ENCODE data around the gene SLC51A.
"Not testable (repeated sequence)": the region's sequence is repeated elsewhere in the genome, so short reads cannot be mapped to it uniquely, and the experiment has no call there.

The SLC51A gene

GRCh38 chr3:196202516-196202970, 13.8 kb upstream of the SLC51A start:
- Histone ChIP-seq H3K4me1 (peaks cover 0 to 5% (median 0%) of the 10 kb centered on the region in 4 donors), H3K27me3 (peaks cover 0 to 41% of the 10 kb centered on the region in 2 donors), H3K27ac (no peak overlapping the region), H3K36me3 (no peaks in the 10 kb centered on the region), H3K4me3 (no peak overlapping the region), H3K9me3 (no peaks in the 10 kb centered on the region)
- peak in 1 of 2 donors; percentile 51 for DNase-seq
- no peak for TF ChIP-seq CTCF (IDR thresholded peaks at IDR 0.05)
- intact Hi-C loops (cut with DNase I; ENCODE audit: low total_unique reads): no loop called here

- H3K27me3 ChIP-seq: peaks cover 0 to 53% of the 10 kb centered on the region in 2 donors
- TF ChIP-seq CTCF (IDR thresholded peaks at IDR 0.05): no peak
- H3K4me1 ChIP-seq: peaks cover 0 to 9% (median 3%) of the 10 kb centered on the region in 4 donors
- no peaks in the 10 kb centered on the region for H3K9me3 ChIP-seq
- H3K27ac ChIP-seq: no peak overlapping the region
- no peak for DNase-seq
- H3K4me3 ChIP-seq: no peak overlapping the region
- intact Hi-C loops (cut with DNase I; ENCODE audit: low total_unique reads): no loop called here
- no peaks in the 10 kb centered on the region for H3K36me3 ChIP-seq
Measured at GRCh38 chr3:196203846-196204245, 12.5 kb upstream of the SLC51A start.

DNA sequence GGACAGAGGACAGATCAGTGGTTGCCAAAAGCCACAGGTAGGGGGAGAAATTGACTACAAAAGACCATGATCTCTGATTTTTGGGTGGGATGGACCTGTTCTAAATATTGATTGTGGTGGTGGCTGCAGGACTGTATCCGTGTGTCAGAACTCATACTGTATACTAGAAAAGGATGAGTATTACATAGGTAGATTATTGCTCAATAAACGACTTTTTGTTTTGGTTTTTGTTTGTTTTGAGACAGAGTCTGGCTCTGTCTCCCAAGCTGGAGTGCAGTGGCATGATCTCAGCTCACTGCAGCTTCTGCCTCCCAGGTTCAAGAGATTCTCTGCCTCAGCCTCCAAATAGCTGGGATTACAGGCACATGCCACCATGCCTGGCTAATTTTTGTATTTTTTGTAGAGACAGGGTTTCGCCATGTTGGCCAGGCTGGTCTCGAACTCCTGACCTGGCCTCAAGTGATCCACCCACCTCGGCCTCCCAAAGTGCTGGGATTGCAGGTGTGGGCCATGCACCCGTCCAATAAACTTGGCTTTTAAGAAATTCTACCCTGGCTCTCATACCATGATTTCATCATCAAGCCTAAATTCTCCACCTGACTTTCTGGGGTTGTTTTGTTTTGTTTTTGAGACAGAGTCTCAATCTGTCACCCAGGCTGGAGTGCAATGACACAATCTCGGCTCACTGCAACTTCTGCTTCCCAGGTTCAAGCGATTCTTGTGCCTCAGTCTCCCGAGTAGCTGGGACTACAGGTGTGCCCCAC, 10.7 kb upstream of the SLC51A start:
- H3K9me3 ChIP-seq; H3K4me1 ChIP-seq; intact Hi-C loops (cut with DNase I; ENCODE audit: low total_unique reads); H3K27ac ChIP-seq; H3K36me3 ChIP-seq; DNase-seq; H3K4me3 ChIP-seq: not testable (repeated sequence)
- peaks cover 0 to 63% of the 10 kb centered on the region in 2 donors for H3K27me3 ChIP-seq

DNA sequence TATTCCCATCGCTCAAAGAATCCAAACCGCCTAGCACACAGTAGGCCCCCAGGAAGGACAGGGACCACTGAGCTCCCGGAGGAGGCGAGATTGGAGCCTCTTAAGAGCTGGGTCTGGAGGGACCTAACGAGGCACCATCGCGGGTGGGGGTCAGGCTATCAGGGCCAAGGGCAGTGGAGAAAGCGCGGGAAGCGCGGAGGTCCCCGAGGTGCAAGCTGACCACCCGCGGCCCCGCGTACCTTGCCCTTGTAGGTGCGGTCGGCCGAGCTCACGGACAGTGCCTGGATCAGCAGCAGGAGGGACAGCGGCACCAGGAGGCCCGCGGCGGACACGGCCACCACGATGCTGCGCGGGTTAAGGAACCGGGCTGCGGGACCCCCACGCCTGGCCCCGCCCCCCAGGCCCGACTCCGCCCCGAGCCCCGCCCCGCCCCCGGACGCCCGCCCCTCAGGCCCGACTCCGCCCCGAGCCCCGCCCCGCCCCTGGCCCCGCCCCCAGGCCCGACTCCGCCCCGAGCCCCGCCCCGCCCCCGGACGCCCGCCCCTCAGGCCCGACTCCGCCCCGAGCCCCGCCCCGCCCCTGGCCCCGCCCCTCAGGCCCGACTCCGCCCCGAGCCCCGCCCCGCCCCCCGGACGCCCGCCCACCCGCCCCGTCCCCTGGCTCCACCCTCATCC, 9.0 kb upstream of the SLC51A start:
- peaks cover 0 to 9% (median 3%) of the 10 kb centered on the region in 4 donors for H3K4me1 ChIP-seq
- intact Hi-C loops (cut with DNase I; ENCODE audit: low total_unique reads): no loop called here
- TF ChIP-seq CTCF (IDR thresholded peaks at IDR 0.05): no peak
- no peak overlapping the region for H3K4me3 ChIP-seq
- H3K9me3 ChIP-seq: no peaks in the 10 kb centered on the region
- no peaks in the 10 kb centered on the region for H3K36me3 ChIP-seq
- peaks cover 0 to 62% of the 10 kb centered on the region in 2 donors for H3K27me3 ChIP-seq
- no peak overlapping the region for H3K27ac ChIP-seq
- no peak for DNase-seq

- Histone ChIP-seq H3K27ac (no peak overlapping the region), H3K27me3 (peaks cover 0 to 56% of the 10 kb centered on the region in 2 donors), H3K4me3 (peak overlapping the region; percentile 6 to 25), H3K4me1 (peaks cover 0 to 9% (median 3%) of the 10 kb centered on the region in 4 donors), H3K36me3 (no peaks in the 10 kb centered on the region), H3K9me3 (no peaks in the 10 kb centered on the region)
- intact Hi-C loops (cut with DNase I; ENCODE audit: low total_unique reads): no loop called here
- DNase-seq: no peak
- no peak for TF ChIP-seq CTCF (IDR thresholded peaks at IDR 0.05)
Measured at GRCh38 chr3:196207833-196208607, 8.3 kb upstream of the SLC51A start.

Measured in tibial artery (tissue), 4 donors.